Lower leg skin (tissue), 3 donors: ENCODE data around the gene RBPJ.
"Not testable (repeated sequence)": the region's sequence is repeated elsewhere in the genome, so short reads cannot be mapped to it uniquely, and the experiment has no call there.

Experiments used
- CTCF ChIP-seq, 3 donors: fragments of 450-650 bp; IDR thresholded peaks; one replicate each; pipeline ENCODE4 v1.5.1; 2016; ENCODE audit warnings: antibody characterized with exemption in 3 of 3, mild to moderate bottlenecking in 3 of 3, moderate library complexity in 2 of 3
- POLR2A ChIP-seq, 2 donors: fragments of 450-650 bp; IDR thresholded peaks; one replicate each; pipeline ENCODE4 v1.6.1; 2016 to 2017; ENCODE audit warnings: antibody characterized with exemption in 2 of 2, mild to moderate bottlenecking in 1 of 2, moderate library complexity in 1 of 2

- TF ChIP-seq CTCF, POLR2A (IDR thresholded peaks at IDR 0.05): not testable (repeated sequence)
Measured at GRCh38 chr4:26359521-26359920, 38.7 kb downstream of the RBPJ start.
